H9 (cell line): ENCODE results near the gene SPAM1. TPM values are rescaled to one million over a fixed set of nuclear protein-coding genes. Genes with fewer than 3 reads are reported as not detected.

ENCODE experiments used
- DNase-seq: peaks from one replicate; pipeline ENCODE4 v3.0.0-alpha.2; 2017
- H2AFZ ChIP-seq: one replicate; pipeline ENCODE4 v1.6.1; 2013; ENCODE audit warnings: mild to moderate bottlenecking, low read length, control low read depth, moderate library complexity
- H2AK5ac ChIP-seq: 2 replicates; pipeline ENCODE4 v1.6.1; 2013; ENCODE audit warnings: low read length, control low read depth, mixed read lengths; ENCODE audit not compliant: insufficient read length
- H2BK120ac ChIP-seq: one replicate; pipeline ENCODE4 v1.6.1; 2013; ENCODE audit warnings: low read depth, mild to moderate bottlenecking, low read length, control low read depth, inconsistent platforms; ENCODE audit not compliant: poor library complexity, severe bottlenecking
- H2BK12ac ChIP-seq: 2 replicates; pipeline ENCODE4 v1.6.1; 2013; ENCODE audit warnings: low read length, control low read depth, mixed read lengths, low read depth; ENCODE audit not compliant: insufficient read length
- H2BK15ac ChIP-seq: 2 replicates; pipeline ENCODE4 v1.6.1; 2013; ENCODE audit warnings: low read depth, low read length, control low read depth
- H2BK20ac ChIP-seq: one replicate; pipeline ENCODE4 v1.6.1; 2013; ENCODE audit warnings: low read depth, mild to moderate bottlenecking, low read length, control low read depth, inconsistent platforms; ENCODE audit not compliant: poor library complexity, severe bottlenecking
- H2BK5ac ChIP-seq: 2 replicates; pipeline ENCODE4 v1.6.1; 2013; ENCODE audit warnings: low read length, control low read depth, mixed read lengths; ENCODE audit not compliant: insufficient read length
- H3K14ac ChIP-seq: 2 replicates; pipeline ENCODE4 v1.6.1; 2013; ENCODE audit warnings: low read length, control low read depth; ENCODE audit not compliant: insufficient read depth
- H3K18ac ChIP-seq: 2 replicates; pipeline ENCODE4 v1.6.1; 2013; ENCODE audit warnings: low read depth, mild to moderate bottlenecking, mixed read lengths, low read length, control low read depth; ENCODE audit not compliant: insufficient read length
- H3K23ac ChIP-seq: 2 replicates; pipeline ENCODE4 v1.6.1; 2013; ENCODE audit warnings: low read length, control low read depth, mixed read lengths, low read depth; ENCODE audit not compliant: insufficient read length
- H3K23me2 ChIP-seq: 2 replicates; pipeline ENCODE4 v1.6.1; 2013; ENCODE audit warnings: low read depth, mild to moderate bottlenecking, mixed read lengths, low read length, control low read depth; ENCODE audit not compliant: insufficient read length, poor library complexity, severe bottlenecking
- H3K27ac ChIP-seq: 2 replicates; pipeline ENCODE4 v1.5.1; 2013; ENCODE audit warnings: low read length, control low read depth, mixed read lengths, low read depth; ENCODE audit not compliant: insufficient read length
- H3K27me3 ChIP-seq: 2 replicates; pipeline ENCODE4 v1.6.1; 2013; ENCODE audit warnings: low read length, control low read depth, inconsistent platforms; ENCODE audit not compliant: insufficient read depth
- H3K4ac ChIP-seq: 2 replicates; pipeline ENCODE4 v1.6.1; 2013; ENCODE audit warnings: low read depth, mild to moderate bottlenecking, control low read depth, inconsistent platforms, low read length, moderate library complexity
- H3K4me1 ChIP-seq: 2 replicates; pipeline ENCODE4 v1.6.1; 2013; ENCODE audit warnings: low read length, control low read depth, inconsistent platforms; ENCODE audit not compliant: insufficient read depth
- H3K4me2 ChIP-seq: 2 replicates; pipeline ENCODE4 v1.6.1; 2013; ENCODE audit warnings: low read length, control low read depth, mixed read lengths; ENCODE audit not compliant: insufficient read length, insufficient read depth
- H3K56ac ChIP-seq: 2 replicates; pipeline ENCODE4 v1.6.1; 2013; ENCODE audit warnings: low read depth, mild to moderate bottlenecking, mixed read lengths, low read length, control low read depth; ENCODE audit not compliant: insufficient read length
- H3K79me1 ChIP-seq: 2 replicates; pipeline ENCODE4 v1.6.1; 2013; ENCODE audit warnings: low read depth, mild to moderate bottlenecking, moderate library complexity, low read length, control low read depth, inconsistent platforms; ENCODE audit not compliant: insufficient read depth, poor library complexity, severe bottlenecking
- H3K79me2 ChIP-seq: 2 replicates; pipeline ENCODE4 v1.6.1; 2013; ENCODE audit warnings: low read length, control low read depth, inconsistent platforms; ENCODE audit not compliant: insufficient read depth
- H3K9ac ChIP-seq: 2 replicates; pipeline ENCODE4 v1.6.1; 2013; ENCODE audit warnings: low read length, control low read depth, mixed read lengths; ENCODE audit not compliant: insufficient read length; ENCODE audit errors: extremely low read depth
- H3K9me3 ChIP-seq: one replicate; pipeline ENCODE4 v1.6.1; 2013; ENCODE audit warnings: low read depth, low read length, inconsistent platforms; ENCODE audit not compliant: control insufficient read depth
- H3T11ph ChIP-seq: one replicate; pipeline ENCODE4 v1.6.1; 2013; ENCODE audit warnings: mild to moderate bottlenecking, low read length, control low read depth, inconsistent platforms
- H4K20me1 ChIP-seq: one replicate; pipeline ENCODE4 v1.6.1; 2013; ENCODE audit not compliant: control insufficient read depth, insufficient read length, insufficient read depth
- H4K5ac ChIP-seq: 2 replicates; pipeline ENCODE4 v1.6.1; 2013; ENCODE audit warnings: low read depth, mild to moderate bottlenecking, mixed read lengths, low read length, control low read depth; ENCODE audit not compliant: insufficient read length
- H4K8ac ChIP-seq: replicated peaks from 2 replicates; pipeline ENCODE4 v1.6.1; 2013; ENCODE audit warnings: low read length, control low read depth, mixed read lengths, low read depth; ENCODE audit not compliant: insufficient read length
- H4K91ac ChIP-seq: 2 replicates; pipeline ENCODE4 v1.6.1; 2013; ENCODE audit warnings: low read depth, mild to moderate bottlenecking, moderate library complexity, mixed read lengths, low read length, control low read depth; ENCODE audit not compliant: insufficient read length
- H3K27ac Mint-ChIP-seq, 3 experiments: 2 replicates in 2 of 3; 3 replicates in 1 of 3; pipeline ENCODE4 v1.8.0; 2020 to 2021; ENCODE audit warnings: mixed read lengths in 3 of 3, mild to moderate bottlenecking in 1 of 3, moderate library complexity in 1 of 3
- H3K27me3 Mint-ChIP-seq: 2 replicates; pipeline ENCODE4 v1.8.0; 2021; ENCODE audit warnings: low read depth, mild to moderate bottlenecking, moderate library complexity, mixed read lengths
- H3K36me3 Mint-ChIP-seq, 3 experiments: 2 replicates in 2 of 3; 3 replicates in 1 of 3; pipeline ENCODE4 v1.8.0; 2020 to 2021; ENCODE audit warnings: low read depth in 3 of 3, mixed read lengths in 3 of 3; ENCODE audit not compliant: insufficient read depth in 1 of 3
- H3K4me1 Mint-ChIP-seq, 2 experiments: 2 replicates each; pipeline ENCODE4 v1.8.0; 2020; ENCODE audit warnings: mixed read lengths in 2 of 2
- H3K4me3 Mint-ChIP-seq, 2 experiments: 2 replicates in 1 of 2; 3 replicates in 1 of 2; pipeline ENCODE4 v1.8.0; 2020 to 2021; ENCODE audit warnings: mild to moderate bottlenecking in 2 of 2, mixed read lengths in 2 of 2, moderate library complexity in 1 of 2
- H3K9me3 Mint-ChIP-seq, 2 experiments: 2 replicates in 1 of 2; 3 replicates in 1 of 2; pipeline ENCODE4 v1.8.0; 2020; ENCODE audit warnings: mild to moderate bottlenecking in 2 of 2, mixed read lengths in 2 of 2, moderate library complexity in 1 of 2
- CTCF ChIP-seq: fragments of 200-600 bp; sonication (generic); conservative IDR thresholded peaks from 3 replicates; pipeline ENCODE4 v1.8.0; 2021; ENCODE audit warnings: antibody characterized with exemption, mild to moderate bottlenecking
- total RNA-seq: library from RNA; stranded (reverse); gene quantifications from 2 replicates; pipeline ENCODE4 v1.2.1, GENCODE V29; 2021

Gene SPAM1
- total RNA-seq, 1 experiment from 2014 or later, result not detected

- no peak overlapping the region for H3K18ac ChIP-seq
- H2BK120ac ChIP-seq, result no peak overlapping the region
- no peak overlapping the region for H4K5ac ChIP-seq
- Mint-ChIP-seq H3K4me1 (peaks cover 11 to 15% of the 10 kb centered on the region in 2 experiments), H3K9me3 (peaks cover 37 to 49% of the 10 kb centered on the region in 2 experiments), H3K36me3 (peaks cover 23 to 45% (median 28%) of the 10 kb centered on the region in 3 experiments), H3K4me3 (no peak overlapping the region), H3K27ac (no peak overlapping the region), H3K27me3 (no peaks in the 10 kb centered on the region)
- H3K23ac ChIP-seq, result no peak overlapping the region
- H4K8ac ChIP-seq, result no peak overlapping the region
- H3K9me3 ChIP-seq, result peaks cover 26% of the 10 kb centered on the region
- H3K9ac ChIP-seq, result no peak overlapping the region
- no peak overlapping the region for H2BK15ac ChIP-seq
- H3K4me2 ChIP-seq, result no peak overlapping the region
- no peak overlapping the region for H2BK20ac ChIP-seq
- no peaks in the 10 kb centered on the region for H3K79me2 ChIP-seq
- H2BK12ac ChIP-seq, result no peak overlapping the region
- no peaks in the 10 kb centered on the region for H3K4me1 ChIP-seq
- no peak for TF ChIP-seq CTCF
- no peak overlapping the region for H3K14ac ChIP-seq
- no peak overlapping the region for H4K91ac ChIP-seq
- H4K20me1 ChIP-seq, result no peaks in the 10 kb centered on the region
- no peak overlapping the region for H2AK5ac ChIP-seq
- no peak overlapping the region for H3K56ac ChIP-seq
- H2BK5ac ChIP-seq, result no peak overlapping the region
- no peaks in the 10 kb centered on the region for H3K27me3 ChIP-seq
- no peak overlapping the region for H3K27ac ChIP-seq
- H3T11ph ChIP-seq, result no peak overlapping the region
- H2AFZ ChIP-seq, result no peak overlapping the region
- no peak for DNase-seq
- no peak overlapping the region for H3K4ac ChIP-seq
- no peaks in the 10 kb centered on the region for H3K23me2 ChIP-seq
- no peaks in the 10 kb centered on the region for H3K79me1 ChIP-seq
Observed at GRCh38 chr7:123905714-123906113, 19.3 kb upstream of the SPAM1 start.
